Measurements from ENCODE around the gene DPP10.

Gene DPP10

GRCh38 chr2:115807276-115807675 lies 1364.8 kb downstream of the DPP10 start:
- DNase-seq: no peak

GRCh38 chr2:115825912-115826311 lies 1383.5 kb downstream of the DPP10 start:
- no peak for DNase-seq

GRCh38 chr2:115833196-115833595 lies 1390.8 kb downstream of the DPP10 start:
- no peak for DNase-seq

GRCh38 chr2:115838539-115838938 lies 1396.1 kb downstream of the DPP10 start:
- no peak for DNase-seq

GRCh38 chr2:115842306-115842705 lies 1399.9 kb downstream of the DPP10 start:
- DNase-seq: no peak

GRCh38 chr2:115848192-115848591 lies 1405.8 kb downstream of the DPP10 start:
- DNase-seq: no peak

GRCh38 chr2:115867024-115867423 lies 1424.6 kb downstream of the DPP10 start:
- DNase-seq: no peak

- DNase-seq: no peak
Measured at GRCh38 chr2:115874427-115874826, 1432.0 kb downstream of the DPP10 start.

GRCh38 chr2:115880558-115880957 lies 1438.1 kb downstream of the DPP10 start:
- no peak for DNase-seq

GRCh38 chr2:115887209-115887776 lies 1444.9 kb downstream of the DPP10 start:
- no peak for DNase-seq

All from activated CD8-positive, alpha-beta memory T cell treated with anti-CD3 and anti-CD28 coated beads, Interleukin-2, amount 50 U/mL, for 4 hours (primary cell).